A673 (cell line): Measurements from ENCODE around the gene EHMT1. TPM values are rescaled to one million over a fixed set of nuclear protein-coding genes. Genes with fewer than 3 reads are reported as not detected.

ENCODE experiments used
- BruUV-seq: library from RNA; stranded (reverse); fragments of 400-500 nt; replicated peaks from 2 replicates; lab custom pipeline; 2021; lab: Mats Ljungman, UMichigan
- CTCF ChIA-PET: fragments of 300-600 bp; sonication (Branson Sonifier 250); formaldehyde crosslinking; loops from one replicate; lab custom pipeline; 2022; ENCODE audit warnings: antibody characterized with exemption; lab: Charles Lee
- POLR2A ChIA-PET: fragments of 300-600 bp; sonication (Branson Sonifier 250); formaldehyde crosslinking; loops from one replicate; lab custom pipeline; 2022; ENCODE audit warnings: antibody characterized with exemption; ENCODE audit not compliant: low non-redundant PET; lab: Charles Lee
- DNase-seq: peaks from one replicate; pipeline ENCODE4 v3.0.0-alpha.2; 2015; ENCODE audit warnings: low spot score
- H3K27ac ChIP-seq: fragments of 200-600 bp; sonication (generic); 2 replicates; pipeline ENCODE4 v1.5.1; 2016; ENCODE audit warnings: mixed run types, low read depth, mild to moderate bottlenecking, mixed read lengths, antibody characterized with exemption, low read length; ENCODE audit not compliant: poor library complexity, severe bottlenecking
- H3K27me3 ChIP-seq: fragments of 200-600 bp; sonication (generic); replicated peaks from 2 replicates; pipeline ENCODE4 v1.6.1; 2017; ENCODE audit warnings: mixed run types, low read depth, mild to moderate bottlenecking, mixed read lengths, antibody characterized with exemption, low read length; ENCODE audit not compliant: insufficient read depth, poor library complexity
- H3K36me3 ChIP-seq: fragments of 200-600 bp; sonication (generic); 2 replicates; pipeline ENCODE4 v1.6.1; 2016; ENCODE audit warnings: mixed run types, mild to moderate bottlenecking, mixed read lengths, antibody characterized with exemption, low read length; ENCODE audit not compliant: insufficient read depth, poor library complexity, severe bottlenecking
- H3K4me1 ChIP-seq: fragments of 200-600 bp; sonication (generic); 2 replicates; pipeline ENCODE4 v1.6.1; 2017; ENCODE audit warnings: mixed run types, mild to moderate bottlenecking, mixed read lengths, antibody characterized with exemption, low read length; ENCODE audit not compliant: insufficient read depth, poor library complexity, severe bottlenecking
- H3K4me3 ChIP-seq: fragments of 200-600 bp; sonication (generic); 2 replicates; pipeline ENCODE4 v1.5.1; 2016; ENCODE audit warnings: low read depth, mixed run types, mild to moderate bottlenecking, mixed read lengths, low read length; ENCODE audit not compliant: poor library complexity, severe bottlenecking
- H3K9me3 ChIP-seq: fragments of 200-600 bp; sonication (generic); 2 replicates; pipeline ENCODE4 v1.6.1; 2016; ENCODE audit warnings: mixed run types, low read depth, mild to moderate bottlenecking, mixed read lengths, antibody characterized with exemption, low read length; ENCODE audit not compliant: poor library complexity, severe bottlenecking
- CTCF ChIP-seq: fragments of 300-800, 200-600 bp; sonication (generic); conservative IDR thresholded peaks from 2 replicates; pipeline ENCODE4 v1.5.1; 2017; ENCODE audit warnings: low read depth, mild to moderate bottlenecking, antibody characterized with exemption, low read length, moderate library complexity, mixed read lengths
- EZH2 ChIP-seq: fragments of 200-600 bp; sonication (generic); IDR thresholded peaks from 2 replicates; pipeline ENCODE4 v1.6.1; 2017; ENCODE audit warnings: borderline replicate concordance, low read depth, mild to moderate bottlenecking, mixed read lengths, antibody characterized with exemption, low read length; ENCODE audit not compliant: poor library complexity, severe bottlenecking
- intact Hi-C: fragments of 100-400 bp; cut with micrococcal nuclease; formaldehyde crosslinking; loops from one replicate; pipeline ENCODE4 v1.10.0; 2022; ENCODE audit not compliant: unreplicated experiment
- total RNA-seq: library from RNA; stranded (reverse); gene quantifications from 2 replicates; pipeline ENCODE4 v1.2.3, GENCODE V29; 2021

The EHMT1 gene
- total RNA-seq, 1 experiment from 2014 or later, result 115 TPM

DNA sequence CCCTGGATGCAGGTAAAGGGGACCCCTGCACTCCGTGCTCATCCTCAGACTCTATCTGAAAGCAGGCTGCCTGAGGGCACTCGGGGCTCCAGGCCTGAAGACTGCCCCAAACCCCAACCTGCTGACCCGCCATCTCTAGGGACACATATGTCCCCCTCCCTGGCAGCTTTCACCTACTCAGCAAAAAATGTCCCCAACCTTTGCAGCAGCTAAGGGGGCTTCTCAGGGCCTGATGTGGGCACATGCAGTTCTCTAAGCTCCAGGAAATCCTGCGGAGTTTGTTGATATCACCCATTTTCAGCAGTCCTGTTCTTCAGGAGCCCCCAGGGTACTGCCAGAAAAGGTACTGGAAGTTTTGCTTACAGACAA lies 37.9 kb upstream of the EHMT1 start:
- Histone ChIP-seq H3K4me3 (no peak overlapping the region), H3K27me3 (no peaks in the 10 kb centered on the region), H3K27ac (no peak overlapping the region), H3K4me1 (peaks cover 20% of the 10 kb centered on the region), H3K36me3 (peaks cover 34% of the 10 kb centered on the region), H3K9me3 (no peaks in the 10 kb centered on the region)
- CTCF ChIA-PET, result no interaction called here
- no TSS peak for BruUV-seq
- intact Hi-C loops, result no loop called here
- POLR2A ChIA-PET, result no interaction called here
- DNase-seq, result no peak
- no peak for TF ChIP-seq EZH2
- no peak for TF ChIP-seq CTCF

GRCh38 chr9:137581361-137582285 lies 37.2 kb upstream of the EHMT1 start:
- H3K36me3 ChIP-seq, result peaks cover 37% of the 10 kb centered on the region
- no peaks in the 10 kb centered on the region for H3K9me3 ChIP-seq
- CTCF ChIA-PET, result no interaction called here
- intact Hi-C loops, result no loop called here
- no peak for TF ChIP-seq EZH2
- no peak for TF ChIP-seq CTCF
- H3K4me3 ChIP-seq, result no peak overlapping the region
- no TSS peak for BruUV-seq
- peaks cover 19% of the 10 kb centered on the region for H3K4me1 ChIP-seq
- H3K27ac ChIP-seq, result no peak overlapping the region
- POLR2A ChIA-PET, result no interaction called here
- DNase-seq, result no peak
- no peaks in the 10 kb centered on the region for H3K27me3 ChIP-seq

GRCh38 chr9:137582286-137582860 lies 36.4 kb upstream of the EHMT1 start:
- CTCF ChIA-PET, result no interaction called here
- Histone ChIP-seq H3K9me3 (no peaks in the 10 kb centered on the region), H3K27ac (no peak overlapping the region), H3K27me3 (no peaks in the 10 kb centered on the region), H3K4me1 (peaks cover 12% of the 10 kb centered on the region), H3K36me3 (peaks cover 45% of the 10 kb centered on the region), H3K4me3 (no peak overlapping the region)
- intact Hi-C loops, result no loop called here
- no TSS peak for BruUV-seq
- POLR2A ChIA-PET, result no interaction called here
- peak; percentile 51 for DNase-seq
- TF ChIP-seq CTCF, result peak; percentile 48
- no peak for TF ChIP-seq EZH2
